ENCODE data around the gene HPS6.

HPS6 gene

GRCh38 chr10:102072673-102073527 lies 7.8 kb downstream of the HPS6 start:
- no peak overlapping the region for H3K4me3 ChIP-seq (ENCODE audit: low read depth, low read length)
- TF ChIP-seq CTCF (IDR thresholded peaks at IDR 0.05; ENCODE audit: insufficient read depth, low read depth, low read length, missing control alignments), result peak; percentile 94
- DNase-seq (ENCODE audit: low read depth), result peak; percentile 85

GRCh38 chr10:102083541-102083940 lies 18.4 kb downstream of the HPS6 start:
- no peak for TF ChIP-seq CTCF (IDR thresholded peaks at IDR 0.05; ENCODE audit: insufficient read depth, low read depth, low read length, missing control alignments)
- DNase-seq (ENCODE audit: low read depth), result no peak
- H3K4me3 ChIP-seq (ENCODE audit: low read depth, low read length), result no peak overlapping the region

- no peak overlapping the region for H3K4me3 ChIP-seq (ENCODE audit: low read depth, low read length)
- DNase-seq (ENCODE audit: low read depth), result no peak
- no peak for TF ChIP-seq CTCF (IDR thresholded peaks at IDR 0.05; ENCODE audit: insufficient read depth, low read depth, low read length, missing control alignments)
Measured at GRCh38 chr10:102085336-102085735, 20.2 kb downstream of the HPS6 start.

GRCh38 chr10:102086196-102086595 lies 21.0 kb downstream of the HPS6 start:
- DNase-seq (ENCODE audit: low read depth), result no peak
- TF ChIP-seq CTCF (IDR thresholded peaks at IDR 0.05; ENCODE audit: insufficient read depth, low read depth, low read length, missing control alignments), result no peak
- no peak overlapping the region for H3K4me3 ChIP-seq (ENCODE audit: low read depth, low read length)

- no peak overlapping the region for H3K4me3 ChIP-seq (ENCODE audit: low read depth, low read length)
- no peak for TF ChIP-seq CTCF (IDR thresholded peaks at IDR 0.05; ENCODE audit: insufficient read depth, low read depth, low read length, missing control alignments)
- DNase-seq (ENCODE audit: low read depth), result no peak
Measured at GRCh38 chr10:102090772-102091171, 25.6 kb downstream of the HPS6 start.

GRCh38 chr10:102096449-102096848 lies 31.3 kb downstream of the HPS6 start:
- TF ChIP-seq CTCF (IDR thresholded peaks at IDR 0.05; ENCODE audit: insufficient read depth, low read depth, low read length, missing control alignments), result no peak
- no peak for DNase-seq (ENCODE audit: low read depth)
- H3K4me3 ChIP-seq (ENCODE audit: low read depth, low read length), result no peak overlapping the region

- TF ChIP-seq CTCF (IDR thresholded peaks at IDR 0.05; ENCODE audit: insufficient read depth, low read depth, low read length, missing control alignments), result no peak
- H3K4me3 ChIP-seq (ENCODE audit: low read depth, low read length), result no peak overlapping the region
- no peak for DNase-seq (ENCODE audit: low read depth)
Measured at GRCh38 chr10:102101152-102101551, 36.0 kb downstream of the HPS6 start.

All from GM12865 (cell line).